WTC11 (cell line): ENCODE data around the gene SLC35G3.

Experiments
- CBFB ChIP-seq: sonication (generic); formaldehyde crosslinking; IDR thresholded peaks from 2 replicates; pipeline ENCODE4 v1.8.1; 2022; ENCODE audit warnings: mild to moderate bottlenecking, low read depth, missing genetic modification reagents
- CTCF ChIP-seq: fragments of 200-600 bp; IDR thresholded peaks from 2 replicates; pipeline ENCODE4 v1.8.0; 2022; ENCODE audit warnings: antibody characterized with exemption
- FOXJ3 ChIP-seq: sonication (generic); formaldehyde crosslinking; IDR thresholded peaks from 2 replicates; pipeline ENCODE4 v1.9.0; 2021; ENCODE audit warnings: missing genetic modification reagents, mild to moderate bottlenecking, borderline replicate concordance
- JAZF1 ChIP-seq: fragments of 250-450 bp; sonication (Bioruptor Pico); IDR thresholded peaks from 2 replicates; pipeline ENCODE4 v1.9.0; 2021; ENCODE audit warnings: moderate library complexity, mild to moderate bottlenecking, inconsistent platforms
- KAT7 ChIP-seq: sonication (generic); formaldehyde crosslinking; IDR thresholded peaks from 2 replicates; pipeline ENCODE4 v1.8.1; 2023; ENCODE audit warnings: missing genetic modification reagents, mild to moderate bottlenecking, borderline replicate concordance
- NR2C2 ChIP-seq: sonication (generic); formaldehyde crosslinking; IDR thresholded peaks from 2 replicates; pipeline ENCODE4 v1.8.0; 2022; ENCODE audit warnings: mild to moderate bottlenecking, missing genetic modification reagents
- SMAD3 ChIP-seq: sonication (generic); formaldehyde crosslinking; IDR thresholded peaks from 2 replicates; pipeline ENCODE4 v1.8.0; 2022; ENCODE audit warnings: missing genetic modification reagents, mild to moderate bottlenecking, borderline replicate concordance
- SOX15 ChIP-seq: fragments of 250-450 bp; sonication (Bioruptor Pico); IDR thresholded peaks from 2 replicates; pipeline ENCODE4 v1.9.0; 2021; ENCODE audit warnings: mild to moderate bottlenecking
- ZMAT4 ChIP-seq: fragments of 250-450 bp; sonication (Bioruptor Pico); IDR thresholded peaks from 2 replicates; pipeline ENCODE4 v1.9.0; 2021; ENCODE audit warnings: mild to moderate bottlenecking
- ZNF138 ChIP-seq: sonication (generic); formaldehyde crosslinking; conservative IDR thresholded peaks from 2 replicates; pipeline ENCODE4 v1.8.1; 2022; ENCODE audit warnings: mild to moderate bottlenecking, moderate library complexity, missing genetic modification reagents
- ZNF232 ChIP-seq: sonication (generic); formaldehyde crosslinking; IDR thresholded peaks from 2 replicates; pipeline ENCODE4 v1.8.0; 2022; ENCODE audit warnings: mild to moderate bottlenecking, missing genetic modification reagents

- no peak for TF ChIP-seq CTCF
- TF ChIP-seq ZNF138 (CRISPR knock-in tag): no peak
- TF ChIP-seq NR2C2 (CRISPR knock-in tag): no peak
- TF ChIP-seq ZMAT4 (CRISPR knock-in tag): no peak
- TF ChIP-seq FOXJ3 (CRISPR knock-in tag): no peak
- no peak for TF ChIP-seq SOX15 (CRISPR knock-in tag)
- TF ChIP-seq KAT7: no peak
- TF ChIP-seq ZNF232 (CRISPR knock-in tag): no peak
- TF ChIP-seq SMAD3 (CRISPR knock-in tag): no peak
- no peak for TF ChIP-seq CBFB (CRISPR knock-in tag)
- TF ChIP-seq JAZF1 (CRISPR knock-in tag): no peak
These were observed 44.6 kb upstream of the SLC35G3 start for GRCh38 chr17:35238821-35239220.
